Astrocyte (in vitro differentiated cells and primary cell): ENCODE data around the gene RECQL5. TPM values are rescaled to one million over a fixed set of nuclear protein-coding genes. Genes with fewer than 3 reads are reported as not detected.

Source experiments
- DNase-seq: peaks from one replicate; pipeline ENCODE4 v3.0.0-alpha.2; 2010; ENCODE audit warnings: low read depth
- FAIRE-seq: peaks from 2 replicates; lab custom pipeline; 2011; peaks lifted over from hg19 to GRCh38; lab: Jason Lieb, UNC
- H2AFZ ChIP-seq: 2 replicates; pipeline ENCODE4 v1.6.0; 2012; ENCODE audit warnings: low read depth, low read length, inconsistent platforms
- H3K27ac ChIP-seq: 2 replicates; pipeline ENCODE4 v1.5.1; 2011; ENCODE audit warnings: low read depth, low read length, inconsistent platforms
- H3K27me3 ChIP-seq: 2 replicates; pipeline ENCODE4 v1.6.0; 2011; ENCODE audit warnings: low read length, inconsistent platforms; ENCODE audit not compliant: insufficient read depth
- H3K36me3 ChIP-seq: 2 replicates; pipeline ENCODE4 v1.5.1; 2011; ENCODE audit warnings: low read length, inconsistent platforms; ENCODE audit not compliant: insufficient read depth
- H3K4me1 ChIP-seq: 2 replicates; pipeline ENCODE4 v1.5.1; 2011; ENCODE audit warnings: low read length, inconsistent platforms; ENCODE audit not compliant: insufficient read depth
- H3K4me2 ChIP-seq: 2 replicates; pipeline ENCODE4 v1.6.0; 2012; ENCODE audit warnings: low read length, inconsistent platforms
- H3K4me3 ChIP-seq: 2 replicates; pipeline ENCODE4 v1.5.1; 2011; ENCODE audit warnings: low read depth, mild to moderate bottlenecking, low read length, inconsistent platforms; ENCODE audit not compliant: insufficient read depth
- H3K79me2 ChIP-seq: 2 replicates; pipeline ENCODE4 v1.6.0; 2012; ENCODE audit warnings: mild to moderate bottlenecking, low read length, inconsistent platforms; ENCODE audit not compliant: insufficient read depth
- H3K9ac ChIP-seq: 2 replicates; pipeline ENCODE4 v1.6.0; 2012; ENCODE audit warnings: mild to moderate bottlenecking, low read length, inconsistent platforms
- H3K9me3 ChIP-seq: 2 replicates; pipeline ENCODE4 v1.5.1; 2012; ENCODE audit warnings: low read depth, mild to moderate bottlenecking, low read length, inconsistent platforms; ENCODE audit not compliant: insufficient read depth
- H4K20me1 ChIP-seq: 2 replicates; pipeline ENCODE4 v1.6.0; 2012; ENCODE audit warnings: low read length, inconsistent platforms; ENCODE audit not compliant: insufficient read depth
- H3K27ac Mint-ChIP-seq: one replicate; pipeline ENCODE4 v1.8.0; 2021; ENCODE audit warnings: mild to moderate bottlenecking, mixed read lengths; ENCODE audit not compliant: unreplicated experiment
- H3K27me3 Mint-ChIP-seq: one replicate; pipeline ENCODE4 v1.8.0; 2021; ENCODE audit warnings: low read depth, mixed read lengths; ENCODE audit not compliant: unreplicated experiment
- H3K36me3 Mint-ChIP-seq: one replicate; pipeline ENCODE4 v1.8.0; 2021; ENCODE audit warnings: low read depth, mixed read lengths; ENCODE audit not compliant: unreplicated experiment
- H3K4me1 Mint-ChIP-seq: one replicate; pipeline ENCODE4 v1.8.0; 2021; ENCODE audit warnings: low read depth, mixed read lengths; ENCODE audit not compliant: unreplicated experiment
- H3K4me3 Mint-ChIP-seq: one replicate; pipeline ENCODE4 v1.8.0; 2021; ENCODE audit warnings: mild to moderate bottlenecking, moderate library complexity, mixed read lengths; ENCODE audit not compliant: unreplicated experiment
- H3K9me3 Mint-ChIP-seq: one replicate; pipeline ENCODE4 v1.8.0; 2021; ENCODE audit warnings: mild to moderate bottlenecking, mixed read lengths; ENCODE audit not compliant: unreplicated experiment
- CTCF ChIP-seq: IDR thresholded peaks from 2 replicates; pipeline ENCODE4 v1.5.1; 2011; ENCODE audit warnings: low read depth, mild to moderate bottlenecking, inconsistent platforms, low read length, moderate library complexity; ENCODE audit not compliant: insufficient read depth
- EZH2 ChIP-seq: IDR thresholded peaks from 2 replicates; pipeline ENCODE4 v1.6.1; 2012; ENCODE audit warnings: mild to moderate bottlenecking, low read length, inconsistent platforms; ENCODE audit not compliant: insufficient read depth
- total RNA-seq: library from RNA; stranded (reverse); gene quantifications from 2 replicates; pipeline ENCODE4 v1.2.1, GENCODE V29; 2021

The RECQL5 gene
- total RNA-seq, 1 donor from 2014 or later: 25.9 TPM

GRCh38 chr17:75704963-75705875 lies 38.3 kb upstream of the RECQL5 start:
- no peaks in the 10 kb centered on the region for H3K27me3 Mint-ChIP-seq
- TF ChIP-seq CTCF (no peak), EZH2 (no peak)
- Histone ChIP-seq H3K9me3 (no peaks in the 10 kb centered on the region), H3K79me2 (no peaks in the 10 kb centered on the region), H3K4me1 (peaks cover 34% of the 10 kb centered on the region), H3K27ac (no peak overlapping the region), H3K9ac (no peak overlapping the region), H3K4me2 (no peak overlapping the region), H2AFZ (no peak overlapping the region), H3K36me3 (peaks cover 49% of the 10 kb centered on the region), H3K4me3 (no peak overlapping the region), H3K27me3 (no peaks in the 10 kb centered on the region), H4K20me1 (no peaks in the 10 kb centered on the region)
- no peak for FAIRE-seq
- peaks cover 18% of the 10 kb centered on the region for H3K4me1 Mint-ChIP-seq
- peaks cover 58% of the 10 kb centered on the region for H3K36me3 Mint-ChIP-seq
- H3K4me3 Mint-ChIP-seq: no peak overlapping the region
- H3K27ac Mint-ChIP-seq: no peak overlapping the region
- DNase-seq: no peak
- H3K9me3 Mint-ChIP-seq: no peaks in the 10 kb centered on the region

DNA sequence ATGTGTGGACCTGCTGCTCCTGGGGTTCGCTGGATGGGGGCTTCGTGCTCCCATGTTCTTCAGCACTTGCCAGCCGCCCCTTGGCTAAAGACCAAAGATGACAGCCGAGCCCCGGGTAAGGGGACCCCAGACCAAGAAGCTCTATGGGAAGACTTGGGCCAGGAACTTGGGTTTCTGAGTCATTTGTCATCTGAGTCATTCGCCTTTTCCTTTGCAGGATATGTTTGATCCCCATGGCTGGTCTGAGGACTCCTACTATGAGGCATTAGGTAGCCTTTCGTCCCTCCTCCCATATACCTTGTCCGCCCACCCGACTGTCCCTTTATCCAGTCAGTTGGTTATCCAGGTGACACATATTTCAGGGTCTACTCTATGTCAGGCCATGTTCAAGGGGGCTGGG lies 36.6 kb upstream of the RECQL5 start:
- no peaks in the 10 kb centered on the region for H3K27me3 ChIP-seq

More for the DNA sequence above, 36.6 kb upstream of the RECQL5 start:
- no peak overlapping the region for H3K27ac ChIP-seq
- Mint-ChIP-seq H3K36me3 (peaks cover 59% of the 10 kb centered on the region), H3K4me3 (no peak overlapping the region), H3K4me1 (peaks cover 26% of the 10 kb centered on the region), H3K9me3 (no peaks in the 10 kb centered on the region), H3K27ac (no peak overlapping the region), H3K27me3 (no peaks in the 10 kb centered on the region)
- H3K9ac ChIP-seq: no peak overlapping the region
- H2AFZ ChIP-seq: no peak overlapping the region
- H3K4me2 ChIP-seq: no peak overlapping the region
- H3K36me3 ChIP-seq: peaks cover 49% of the 10 kb centered on the region
- no peak overlapping the region for H3K4me3 ChIP-seq
- no peaks in the 10 kb centered on the region for H3K9me3 ChIP-seq
- peaks cover 4% of the 10 kb centered on the region for H3K79me2 ChIP-seq
- TF ChIP-seq EZH2: no peak
- TF ChIP-seq CTCF: no peak
- DNase-seq (no peak), FAIRE-seq (no peak)
- H3K4me1 ChIP-seq: peaks cover 43% of the 10 kb centered on the region
- no peaks in the 10 kb centered on the region for H4K20me1 ChIP-seq
